CD1c-positive myeloid dendritic cell (primary cell): ENCODE measurements around the gene ZNF148.
"Not testable (repeated sequence)": the region's sequence is repeated elsewhere in the genome, so short reads cannot be mapped to it uniquely, and the experiment has no call there.

Source experiments
- DNase-seq: peaks from one replicate; pipeline ENCODE4 v3.0.0-alpha.2; 2016; ENCODE audit errors: extremely low spot score

The ZNF148 gene

GRCh38 chr3:125374996-125375941, at the start of gene ZNF148:
ZNF148 (minus strand) TSS chr3:125375325; CDS start chr3:125313640, 61,685 bp downstream.
- peak; percentile 91 for DNase-seq

- no peak for DNase-seq
These were observed 43.2 kb upstream of the ZNF148 start for GRCh38 chr3:125418306-125418705.

GRCh38 chr3:125416235-125416634, 41.1 kb upstream of the ZNF148 start:
- DNase-seq = no peak

- no peak for DNase-seq
These were observed 39.5 kb upstream of the ZNF148 start for GRCh38 chr3:125414669-125415068.

- DNase-seq = no peak
These were observed 35.8 kb upstream of the ZNF148 start for GRCh38 chr3:125410922-125411321.

- no peak for DNase-seq
These were observed 30.9 kb upstream of the ZNF148 start for GRCh38 chr3:125406070-125406469.

- DNase-seq = not testable (repeated sequence)
These were observed 30.4 kb upstream of the ZNF148 start for GRCh38 chr3:125405515-125405914.

GRCh38 chr3:125403789-125404188, 28.7 kb upstream of the ZNF148 start:
- peak; percentile 2 for DNase-seq

- DNase-seq = no peak
These were observed 27.5 kb upstream of the ZNF148 start for GRCh38 chr3:125402639-125403038.

- DNase-seq = no peak
These were observed 26.3 kb upstream of the ZNF148 start for GRCh38 chr3:125401402-125401801.

- no peak for DNase-seq
These were observed 23.8 kb upstream of the ZNF148 start for GRCh38 chr3:125398952-125399351.

- DNase-seq = no peak
These were observed 20.0 kb upstream of the ZNF148 start for GRCh38 chr3:125395091-125395490.

- no peak for DNase-seq
These were observed 19.3 kb upstream of the ZNF148 start for GRCh38 chr3:125394406-125394805.

- no peak for DNase-seq
These were observed 14.2 kb upstream of the ZNF148 start for GRCh38 chr3:125389282-125389681.

GRCh38 chr3:125388369-125388768, 13.2 kb upstream of the ZNF148 start:
- not testable (repeated sequence) for DNase-seq

- no peak for DNase-seq
These were observed 11.7 kb upstream of the ZNF148 start for GRCh38 chr3:125386811-125387210.

- no peak for DNase-seq
These were observed 8.6 kb upstream of the ZNF148 start for GRCh38 chr3:125383744-125384143.

GRCh38 chr3:125382298-125382697, 7.2 kb upstream of the ZNF148 start:
- no peak for DNase-seq

- no peak for DNase-seq
These were observed 6.6 kb upstream of the ZNF148 start for GRCh38 chr3:125381743-125382142.

- no peak for DNase-seq
These were observed 6.2 kb upstream of the ZNF148 start for GRCh38 chr3:125381314-125381713.

GRCh38 chr3:125379483-125379882, 4.4 kb upstream of the ZNF148 start:
- DNase-seq = no peak

GRCh38 chr3:125378762-125379161, 3.6 kb upstream of the ZNF148 start:
- no peak for DNase-seq

- DNase-seq = peak; percentile 12
These were observed 990 bp upstream of the ZNF148 start for GRCh38 chr3:125375950-125376679.
